ENCODE results near the gene BIRC2. TPM values are rescaled to one million over a fixed set of nuclear protein-coding genes. Genes with fewer than 3 reads are reported as not detected.

The BIRC2 gene
- total and polyA plus RNA-seq, 3 donors from 2014 or later, result 41.3 to 73.1 (median 62.7) TPM

DNA sequence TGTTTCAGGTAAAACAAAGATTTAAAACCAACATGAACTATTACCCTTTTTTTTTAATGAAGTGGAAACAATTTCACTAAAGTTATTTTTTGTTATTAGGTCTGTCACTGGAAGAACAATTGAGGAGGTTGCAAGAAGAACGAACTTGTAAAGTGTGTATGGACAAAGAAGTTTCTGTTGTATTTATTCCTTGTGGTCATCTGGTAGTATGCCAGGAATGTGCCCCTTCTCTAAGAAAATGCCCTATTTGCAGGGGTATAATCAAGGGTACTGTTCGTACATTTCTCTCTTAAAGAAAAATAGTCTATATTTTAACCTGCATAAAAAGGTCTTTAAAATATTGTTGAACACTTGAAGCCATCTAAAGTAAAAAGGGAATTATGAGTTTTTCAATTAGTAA lies 30.9 kb downstream of the BIRC2 start:
- peaks cover 7% of the 10 kb centered on the region for H3K4me1 ChIP-seq
- H3K27me3 ChIP-seq, result no peaks in the 10 kb centered on the region
- TF ChIP-seq, protein P1, sequence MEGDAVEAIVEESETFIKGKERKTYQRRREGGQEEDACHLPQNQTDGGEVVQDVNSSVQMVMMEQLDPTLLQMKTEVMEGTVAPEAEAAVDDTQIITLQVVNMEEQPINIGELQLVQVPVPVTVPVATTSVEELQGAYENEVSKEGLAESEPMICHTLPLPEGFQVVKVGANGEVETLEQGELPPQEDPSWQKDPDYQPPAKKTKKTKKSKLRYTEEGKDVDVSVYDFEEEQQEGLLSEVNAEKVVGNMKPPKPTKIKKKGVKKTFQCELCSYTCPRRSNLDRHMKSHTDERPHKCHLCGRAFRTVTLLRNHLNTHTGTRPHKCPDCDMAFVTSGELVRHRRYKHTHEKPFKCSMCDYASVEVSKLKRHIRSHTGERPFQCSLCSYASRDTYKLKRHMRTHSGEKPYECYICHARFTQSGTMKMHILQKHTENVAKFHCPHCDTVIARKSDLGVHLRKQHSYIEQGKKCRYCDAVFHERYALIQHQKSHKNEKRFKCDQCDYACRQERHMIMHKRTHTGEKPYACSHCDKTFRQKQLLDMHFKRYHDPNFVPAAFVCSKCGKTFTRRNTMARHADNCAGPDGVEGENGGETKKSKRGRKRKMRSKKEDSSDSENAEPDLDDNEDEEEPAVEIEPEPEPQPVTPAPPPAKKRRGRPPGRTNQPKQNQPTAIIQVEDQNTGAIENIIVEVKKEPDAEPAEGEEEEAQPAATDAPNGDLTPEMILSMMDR (IDR thresholded peaks at IDR 0.05), result no peak
- no peak for TF ChIP-seq POLR2A (IDR thresholded peaks at IDR 0.05)
- intact Hi-C loops (cut with DNase I; ENCODE audit: low total_unique reads), result no loop called here
- no peaks in the 10 kb centered on the region for H3K9me3 ChIP-seq
- DNase-seq, result no peak
- no peak overlapping the region for H3K27ac ChIP-seq
- no peak overlapping the region for H3K4me3 ChIP-seq
- WGBS, 2 donors, result 55 to 72% methylated on average over 2 of the region's 2 CpGs
- no peaks in the 10 kb centered on the region for H3K36me3 ChIP-seq (ENCODE audit: low read depth, missing control alignments)

DNA sequence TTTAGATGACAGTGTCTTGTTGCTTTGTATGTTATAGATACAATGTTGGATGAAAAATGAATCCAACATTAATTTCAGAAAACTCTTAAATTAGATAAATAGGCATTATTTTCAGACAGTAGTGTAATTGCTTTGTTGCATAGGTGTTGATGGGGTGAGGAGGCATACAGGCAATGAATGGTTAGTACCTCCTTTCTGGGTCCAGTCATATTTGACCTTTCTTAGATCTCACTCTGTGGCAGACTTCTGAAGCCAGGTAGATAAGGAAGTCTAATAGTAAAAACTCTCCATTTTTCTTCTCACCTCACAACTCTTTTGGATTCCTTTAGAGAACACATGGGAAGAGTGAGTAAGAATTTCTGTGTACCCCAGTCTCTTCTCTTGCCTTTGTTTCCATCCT lies 31.8 kb downstream of the BIRC2 start:
- Histone ChIP-seq H3K27me3 (no peaks in the 10 kb centered on the region), H3K36me3 (ENCODE audit: low read depth, missing control alignments) (no peaks in the 10 kb centered on the region), H3K9me3 (no peaks in the 10 kb centered on the region), H3K4me3 (no peak overlapping the region), H3K27ac (no peak overlapping the region), H3K4me1 (peaks cover 9% of the 10 kb centered on the region)
- intact Hi-C loops (cut with DNase I; ENCODE audit: low total_unique reads), result no loop called here
- TF ChIP-seq POLR2A (IDR thresholded peaks at IDR 0.05), result no peak
- TF ChIP-seq, protein P1 (IDR thresholded peaks at IDR 0.05), result no peak
- DNase-seq, result no peak

DNA sequence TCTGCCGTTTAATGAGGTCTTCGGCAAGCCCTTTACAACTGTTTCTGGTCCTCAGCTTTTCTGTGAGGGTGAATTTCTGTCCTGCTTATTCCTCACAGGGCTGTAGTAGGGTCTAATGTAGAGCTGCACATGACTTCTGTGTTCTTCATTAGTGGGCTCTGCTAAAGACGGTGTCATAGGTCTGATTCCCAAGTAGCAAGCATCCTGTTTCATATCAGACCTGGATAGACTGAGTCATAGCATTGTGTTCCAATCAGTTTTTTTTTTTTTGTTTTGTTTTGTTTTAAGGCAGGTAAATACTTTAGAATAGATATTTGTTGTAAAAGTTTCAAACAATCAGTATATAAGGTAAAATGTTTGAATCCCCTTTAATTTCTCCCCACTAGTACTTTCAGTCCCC lies 35.4 kb downstream of the BIRC2 start:
- no peak for TF ChIP-seq POLR2A (IDR thresholded peaks at IDR 0.05)
- TF ChIP-seq, protein P1 (IDR thresholded peaks at IDR 0.05), result no peak
- no peak overlapping the region for H3K4me3 ChIP-seq
- intact Hi-C loops (cut with DNase I; ENCODE audit: low total_unique reads), result no loop called here
- no peaks in the 10 kb centered on the region for H3K27me3 ChIP-seq
- no peaks in the 10 kb centered on the region for H3K9me3 ChIP-seq
- no peak for DNase-seq
- H3K36me3 ChIP-seq (ENCODE audit: low read depth, missing control alignments), result no peaks in the 10 kb centered on the region
- WGBS, 2 donors, result 84 to 89% methylated on average over 3 of the region's 3 CpGs
- peak overlapping the region; percentile 4 to 33 for H3K27ac ChIP-seq
- peaks cover 22% of the 10 kb centered on the region for H3K4me1 ChIP-seq

DNA sequence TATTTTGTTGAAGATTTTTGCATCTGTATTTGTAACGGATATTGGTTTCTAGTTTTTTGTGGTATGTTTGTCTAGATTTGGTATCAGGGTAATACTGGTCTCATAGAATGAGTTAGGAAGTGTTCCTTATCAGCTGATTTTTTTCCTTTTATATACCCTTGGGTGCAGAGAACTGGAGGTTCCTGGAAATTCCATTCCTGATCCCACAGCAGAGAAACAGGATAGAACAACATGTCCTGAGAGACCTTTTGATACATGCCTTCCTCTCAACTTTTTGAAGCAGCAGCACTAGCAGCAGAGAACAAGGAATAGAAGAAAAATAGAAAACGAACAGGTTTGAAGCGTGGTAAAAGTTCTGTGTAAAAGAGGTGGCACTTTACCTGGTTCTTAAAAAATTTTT lies 36.8 kb downstream of the BIRC2 start:
- no peak for DNase-seq
- H3K4me3 ChIP-seq, result no peak overlapping the region
- H3K27me3 ChIP-seq, result no peaks in the 10 kb centered on the region
- no peaks in the 10 kb centered on the region for H3K36me3 ChIP-seq (ENCODE audit: low read depth, missing control alignments)
- peak overlapping the region; percentile 1 to 69 for H3K27ac ChIP-seq
- 30 to 52% methylated on average over 3 of the region's 3 CpGs for WGBS, 2 donors
- TF ChIP-seq, protein P1 (IDR thresholded peaks at IDR 0.05), result no peak
- TF ChIP-seq POLR2A (IDR thresholded peaks at IDR 0.05), result no peak
- H3K4me1 ChIP-seq, result peaks cover 22% of the 10 kb centered on the region
- H3K9me3 ChIP-seq, result no peaks in the 10 kb centered on the region
- intact Hi-C loops (cut with DNase I; ENCODE audit: low total_unique reads), result no loop called here

DNA sequence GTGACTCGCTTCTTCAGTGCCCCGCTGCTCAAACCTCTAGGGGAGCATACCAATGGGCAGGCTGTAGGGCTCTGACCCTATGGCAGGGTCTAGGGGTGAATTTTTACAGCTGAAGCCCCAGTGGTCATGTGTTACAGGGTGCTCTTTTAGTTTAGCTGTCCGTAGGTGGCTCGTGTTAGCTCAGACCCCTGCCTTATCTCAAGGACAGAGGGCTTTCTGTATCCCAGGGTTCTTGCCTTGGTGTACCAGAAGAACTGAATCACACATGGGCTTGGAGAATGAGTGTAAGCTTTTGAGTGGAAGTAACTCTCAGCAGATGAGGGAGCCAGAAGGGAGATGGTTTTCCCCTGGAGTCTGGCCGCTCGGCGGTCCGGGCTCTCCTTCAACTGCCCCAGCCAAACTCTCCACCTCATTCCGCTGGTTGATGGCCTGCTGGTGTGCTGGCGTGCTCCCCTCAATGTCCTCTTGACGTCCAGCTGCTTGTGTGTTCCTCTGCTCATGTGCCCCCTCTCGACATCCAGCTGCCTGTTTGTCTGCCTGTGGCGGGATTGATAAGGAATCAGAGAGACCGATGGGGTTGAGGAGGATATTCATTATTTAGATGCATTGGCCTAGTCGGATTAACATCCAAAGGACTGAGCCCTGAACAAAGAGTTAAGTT lies 37.5 kb downstream of the BIRC2 start:
- Histone ChIP-seq H3K9me3 (no peaks in the 10 kb centered on the region), H3K36me3 (ENCODE audit: low read depth, missing control alignments) (no peaks in the 10 kb centered on the region)
- intact Hi-C loops (cut with DNase I; ENCODE audit: low total_unique reads), result no loop called here

More for the DNA sequence above, 37.5 kb downstream of the BIRC2 start:
- H3K27me3 ChIP-seq, result no peaks in the 10 kb centered on the region
- peak overlapping the region; percentile 53 to 69 for H3K27ac ChIP-seq
- H3K4me3 ChIP-seq, result no peak overlapping the region
- WGBS, 2 donors, result 42 to 44% methylated on average over 11 to 15 of the region's 15 CpGs
- TF ChIP-seq, protein P1 (IDR thresholded peaks at IDR 0.05), result no peak
- TF ChIP-seq POLR2A (IDR thresholded peaks at IDR 0.05), result no peak
- H3K4me1 ChIP-seq, result peaks cover 22% of the 10 kb centered on the region
- DNase-seq, result peak; percentile 62

Data from testis (tissue), 3 donors.